GM12865 (cell line): ENCODE results near the gene KDM1B.

Experiments used
- DNase-seq: peaks from one replicate; pipeline ENCODE4 v3.0.0; 2010; ENCODE audit warnings: low read depth
- H3K4me3 ChIP-seq: 2 replicates; pipeline ENCODE4 v1.5.1; 2011; ENCODE audit warnings: mild to moderate bottlenecking, low read depth, low read length, control low read depth
- TF ChIP-seq, protein P1 (sequence below): IDR thresholded peaks from 2 replicates; pipeline ENCODE4 v1.5.1; 2011; ENCODE audit warnings: low read length, control low read depth, low read depth, inconsistent platforms; ENCODE audit not compliant: insufficient read depth; ENCODE audit errors: missing control alignments

Gene KDM1B

DNA sequence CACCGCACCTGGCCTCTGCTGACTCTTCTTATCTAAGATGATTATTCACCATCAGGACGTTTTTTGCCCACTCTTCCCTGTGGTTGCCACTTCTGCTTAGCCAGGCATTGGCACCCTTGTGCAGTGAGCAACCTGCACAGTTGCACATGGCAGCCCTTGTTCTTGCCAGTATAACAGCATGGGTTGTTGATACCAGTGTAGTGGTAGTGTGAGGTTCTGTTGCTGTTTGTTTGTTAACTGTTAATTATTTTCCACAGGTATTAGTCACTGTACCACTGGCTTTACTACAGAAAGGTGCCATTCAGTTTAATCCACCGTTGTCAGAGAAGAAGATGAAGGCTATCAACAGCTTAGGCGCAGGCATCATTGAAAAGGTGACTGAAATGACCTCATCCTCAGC lies 57.0 kb downstream of the KDM1B start:
- H3K4me3 ChIP-seq: no peak overlapping the region
- TF ChIP-seq, protein P1, sequence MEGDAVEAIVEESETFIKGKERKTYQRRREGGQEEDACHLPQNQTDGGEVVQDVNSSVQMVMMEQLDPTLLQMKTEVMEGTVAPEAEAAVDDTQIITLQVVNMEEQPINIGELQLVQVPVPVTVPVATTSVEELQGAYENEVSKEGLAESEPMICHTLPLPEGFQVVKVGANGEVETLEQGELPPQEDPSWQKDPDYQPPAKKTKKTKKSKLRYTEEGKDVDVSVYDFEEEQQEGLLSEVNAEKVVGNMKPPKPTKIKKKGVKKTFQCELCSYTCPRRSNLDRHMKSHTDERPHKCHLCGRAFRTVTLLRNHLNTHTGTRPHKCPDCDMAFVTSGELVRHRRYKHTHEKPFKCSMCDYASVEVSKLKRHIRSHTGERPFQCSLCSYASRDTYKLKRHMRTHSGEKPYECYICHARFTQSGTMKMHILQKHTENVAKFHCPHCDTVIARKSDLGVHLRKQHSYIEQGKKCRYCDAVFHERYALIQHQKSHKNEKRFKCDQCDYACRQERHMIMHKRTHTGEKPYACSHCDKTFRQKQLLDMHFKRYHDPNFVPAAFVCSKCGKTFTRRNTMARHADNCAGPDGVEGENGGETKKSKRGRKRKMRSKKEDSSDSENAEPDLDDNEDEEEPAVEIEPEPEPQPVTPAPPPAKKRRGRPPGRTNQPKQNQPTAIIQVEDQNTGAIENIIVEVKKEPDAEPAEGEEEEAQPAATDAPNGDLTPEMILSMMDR: no peak
- DNase-seq: no peak

DNA sequence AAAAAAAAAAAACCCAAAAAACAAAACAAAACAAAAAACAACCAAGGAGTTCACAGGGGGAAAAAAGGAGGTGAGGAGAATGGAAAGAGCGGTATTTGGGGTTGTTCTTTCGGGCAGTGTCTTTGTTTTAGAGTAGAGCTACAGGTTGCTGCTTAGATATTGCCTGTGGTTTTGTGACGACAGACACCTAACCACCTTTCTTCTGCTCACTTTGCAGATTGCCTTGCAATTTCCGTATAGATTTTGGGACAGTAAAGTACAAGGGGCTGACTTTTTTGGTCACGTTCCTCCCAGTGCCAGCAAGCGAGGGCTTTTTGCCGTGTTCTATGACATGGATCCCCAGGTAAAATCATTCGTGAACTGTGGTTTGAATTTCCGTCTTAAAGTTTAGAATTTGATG lies 58.2 kb downstream of the KDM1B start:
- peak; percentile 30 for DNase-seq
- no peak overlapping the region for H3K4me3 ChIP-seq
- TF ChIP-seq, protein P1: no peak

DNA sequence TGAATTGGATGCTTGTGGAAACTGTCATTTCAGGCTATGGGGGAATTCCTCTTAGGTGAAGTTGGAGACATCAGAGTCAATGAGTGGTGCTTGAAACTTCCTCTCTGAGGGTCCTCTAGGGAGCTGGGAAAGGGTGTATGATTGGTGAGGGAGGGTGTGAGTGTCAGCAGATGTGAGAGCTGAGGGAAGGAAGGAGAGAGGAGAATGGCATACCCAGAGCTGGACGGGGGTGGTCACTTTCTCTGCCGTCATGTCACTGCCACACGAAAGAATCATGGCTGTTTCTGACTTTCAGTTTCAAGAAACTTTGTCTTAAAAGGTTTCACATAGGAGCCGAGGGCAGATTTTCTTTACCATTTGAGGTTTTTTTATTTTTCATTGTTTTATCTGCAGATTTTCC lies 58.8 kb downstream of the KDM1B start:
- peak overlapping the region; percentile 48 for H3K4me3 ChIP-seq

DNA sequence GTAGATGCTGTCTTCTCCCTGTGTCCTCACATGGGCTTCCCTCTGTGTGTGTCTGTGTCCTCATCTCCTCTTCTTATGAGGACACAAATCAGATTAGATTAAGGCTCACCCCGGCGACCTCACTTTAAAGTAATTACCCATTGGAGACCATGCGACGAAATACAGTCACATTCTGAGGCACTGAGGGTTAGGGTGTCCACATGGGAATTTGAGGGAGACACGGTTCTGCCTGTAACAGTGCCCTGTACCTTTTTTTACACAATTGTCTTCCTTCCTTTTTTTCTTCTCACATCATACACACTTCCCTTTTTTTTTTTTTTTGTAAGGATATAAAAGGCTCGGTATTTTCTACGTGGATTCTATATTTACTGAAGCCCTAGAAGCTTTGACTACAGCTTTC lies 60.2 kb downstream of the KDM1B start:
- H3K4me3 ChIP-seq: no peak overlapping the region; the same call in 1 of the 2 replicates
- no peak for DNase-seq
- TF ChIP-seq, protein P1: no peak

More for the DNA sequence above, 58.8 kb downstream of the KDM1B start:
- TF ChIP-seq, protein P1: no peak
- DNase-seq: peak; percentile 71

DNA sequence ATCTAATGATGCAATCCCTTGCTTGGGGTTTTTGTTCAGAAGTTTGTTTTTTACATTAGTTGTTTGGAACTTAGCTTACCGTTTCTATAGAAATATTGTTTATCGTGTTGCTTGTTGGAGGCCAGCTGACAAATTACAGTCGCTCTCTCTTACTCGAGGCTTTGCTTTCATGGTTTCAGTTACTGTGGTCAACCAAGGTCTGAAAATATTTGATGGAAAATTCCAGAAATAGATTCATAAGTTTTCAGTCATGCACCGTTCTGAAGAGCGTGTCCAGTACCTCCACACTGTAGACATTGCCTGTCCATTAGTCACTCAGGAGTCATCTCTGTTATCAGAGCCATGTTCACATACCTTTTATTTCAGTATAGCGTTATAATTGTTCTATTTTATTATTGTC lies 61.2 kb downstream of the KDM1B start:
- TF ChIP-seq, protein P1: no peak
- no peak overlapping the region for H3K4me3 ChIP-seq
- DNase-seq: no peak

DNA sequence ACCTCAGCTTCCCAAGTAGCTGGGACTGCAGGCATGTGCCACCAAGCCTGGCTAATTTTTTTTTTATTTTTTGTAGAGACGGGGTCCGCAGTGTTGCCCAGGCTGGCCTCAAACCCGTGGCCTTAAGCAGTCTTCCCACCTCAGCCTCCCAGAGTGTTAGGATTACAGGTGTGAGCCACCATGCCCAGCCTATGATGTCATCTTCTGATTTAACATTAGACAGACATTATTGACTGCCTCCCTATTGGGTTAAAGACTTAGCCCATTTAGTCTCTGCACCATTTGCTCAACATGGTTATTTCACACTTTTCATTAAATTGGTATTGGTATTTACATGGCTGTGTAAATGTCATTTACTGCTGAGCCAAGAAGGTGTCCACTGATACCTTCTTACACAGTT lies 63.0 kb downstream of the KDM1B start:
- no peak overlapping the region for H3K4me3 ChIP-seq
- TF ChIP-seq, protein P1: no peak
- DNase-seq: no peak

DNA sequence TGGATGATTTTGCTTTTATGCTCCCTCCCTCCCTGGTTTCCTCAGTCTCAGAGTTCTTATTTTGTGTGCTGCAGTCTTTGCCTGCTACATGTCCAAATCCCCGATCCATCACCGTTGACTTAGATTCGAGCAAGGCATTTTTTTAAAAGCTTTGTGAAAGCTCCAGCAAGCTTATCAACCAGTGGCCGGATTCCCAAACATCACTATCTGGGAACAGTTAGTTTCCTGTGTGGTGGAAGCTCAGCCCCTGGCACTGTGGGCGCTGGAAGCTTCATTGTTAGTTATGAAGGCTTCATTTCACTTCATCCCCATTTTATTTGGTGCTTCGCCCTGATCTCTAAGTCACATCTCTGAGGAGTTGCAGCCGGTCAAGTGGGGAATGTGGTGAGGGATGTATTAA lies 64.4 kb downstream of the KDM1B start:
- TF ChIP-seq, protein P1: no peak
- no peak for DNase-seq
- H3K4me3 ChIP-seq: no peak overlapping the region
